ENCODE data around the gene LRRC8B.

DNA sequence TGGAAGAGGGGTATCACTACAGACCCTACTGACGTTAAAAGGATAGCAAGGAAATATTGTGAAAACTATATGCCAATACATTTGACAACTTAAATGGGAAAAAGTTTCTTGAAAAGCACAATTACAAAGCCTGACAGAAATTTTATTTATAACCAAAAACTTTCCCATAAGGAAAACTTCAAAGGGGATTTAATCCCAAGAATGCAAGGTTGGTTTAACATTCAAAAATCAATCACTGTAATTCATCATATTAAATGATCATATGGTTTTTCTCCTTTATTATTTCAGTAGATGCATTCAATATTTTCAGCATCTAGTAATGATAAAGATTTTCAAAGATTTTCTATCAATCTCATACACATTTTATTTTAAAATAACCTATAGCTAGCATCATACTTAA, 121.6 kb downstream of the LRRC8B start:
- TF ChIP-seq, protein P1, sequence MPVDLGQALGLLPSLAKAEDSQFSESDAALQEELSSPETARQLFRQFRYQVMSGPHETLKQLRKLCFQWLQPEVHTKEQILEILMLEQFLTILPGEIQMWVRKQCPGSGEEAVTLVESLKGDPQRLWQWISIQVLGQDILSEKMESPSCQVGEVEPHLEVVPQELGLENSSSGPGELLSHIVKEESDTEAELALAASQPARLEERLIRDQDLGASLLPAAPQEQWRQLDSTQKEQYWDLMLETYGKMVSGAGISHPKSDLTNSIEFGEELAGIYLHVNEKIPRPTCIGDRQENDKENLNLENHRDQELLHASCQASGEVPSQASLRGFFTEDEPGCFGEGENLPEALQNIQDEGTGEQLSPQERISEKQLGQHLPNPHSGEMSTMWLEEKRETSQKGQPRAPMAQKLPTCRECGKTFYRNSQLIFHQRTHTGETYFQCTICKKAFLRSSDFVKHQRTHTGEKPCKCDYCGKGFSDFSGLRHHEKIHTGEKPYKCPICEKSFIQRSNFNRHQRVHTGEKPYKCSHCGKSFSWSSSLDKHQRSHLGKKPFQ (CRISPR knock-in tag; IDR thresholded peaks at IDR 0.05; ENCODE audit: insufficient replicate concordance): no peak
- TF ChIP-seq, protein P2, sequence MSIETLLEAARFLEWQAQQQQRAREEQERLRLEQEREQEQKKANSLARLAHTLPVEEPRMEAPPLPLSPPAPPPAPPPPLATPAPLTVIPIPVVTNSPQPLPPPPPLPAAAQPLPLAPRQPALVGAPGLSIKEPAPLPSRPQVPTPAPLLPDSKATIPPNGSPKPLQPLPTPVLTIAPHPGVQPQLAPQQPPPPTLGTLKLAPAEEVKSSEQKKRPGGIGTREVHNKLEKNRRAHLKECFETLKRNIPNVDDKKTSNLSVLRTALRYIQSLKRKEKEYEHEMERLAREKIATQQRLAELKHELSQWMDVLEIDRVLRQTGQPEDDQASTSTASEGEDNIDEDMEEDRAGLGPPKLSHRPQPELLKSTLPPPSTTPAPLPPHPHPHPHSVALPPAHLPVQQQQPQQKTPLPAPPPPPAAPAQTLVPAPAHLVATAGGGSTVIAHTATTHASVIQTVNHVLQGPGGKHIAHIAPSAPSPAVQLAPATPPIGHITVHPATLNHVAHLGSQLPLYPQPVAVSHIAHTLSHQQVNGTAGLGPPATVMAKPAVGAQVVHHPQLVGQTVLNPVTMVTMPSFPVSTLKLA (IDR thresholded peaks at IDR 0.05): no peak
- TF ChIP-seq POLR2G (IDR thresholded peaks at IDR 0.05; ENCODE audit: low read depth, low read length) (no peak), MLLT10 (CRISPR knock-in tag; IDR thresholded peaks at IDR 0.05) (no peak), DNMT1 (CRISPR knock-in tag; IDR thresholded peaks at IDR 0.05) (no peak), ASH2L (IDR thresholded peaks at IDR 0.05; ENCODE audit: insufficient read length, low read depth, low read length) (no peak)
- TF ChIP-seq, protein P3, sequence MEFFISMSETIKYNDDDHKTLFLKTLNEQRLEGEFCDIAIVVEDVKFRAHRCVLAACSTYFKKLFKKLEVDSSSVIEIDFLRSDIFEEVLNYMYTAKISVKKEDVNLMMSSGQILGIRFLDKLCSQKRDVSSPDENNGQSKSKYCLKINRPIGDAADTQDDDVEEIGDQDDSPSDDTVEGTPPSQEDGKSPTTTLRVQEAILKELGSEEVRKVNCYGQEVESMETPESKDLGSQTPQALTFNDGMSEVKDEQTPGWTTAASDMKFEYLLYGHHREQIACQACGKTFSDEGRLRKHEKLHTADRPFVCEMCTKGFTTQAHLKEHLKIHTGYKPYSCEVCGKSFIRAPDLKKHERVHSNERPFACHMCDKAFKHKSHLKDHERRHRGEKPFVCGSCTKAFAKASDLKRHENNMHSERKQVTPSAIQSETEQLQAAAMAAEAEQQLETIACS (CRISPR knock-in tag; IDR thresholded peaks at IDR 0.05): no peak
